NCI-H187 treated with DMSO at 0.1 percent for 48 hours (cell line): Measurements from ENCODE around the gene ZCWPW1.

Experiments
- DNase-seq: peaks from one replicate; lab custom pipeline; 2025; lab: John Stamatoyannopoulos, UW

The ZCWPW1 gene, protein sequence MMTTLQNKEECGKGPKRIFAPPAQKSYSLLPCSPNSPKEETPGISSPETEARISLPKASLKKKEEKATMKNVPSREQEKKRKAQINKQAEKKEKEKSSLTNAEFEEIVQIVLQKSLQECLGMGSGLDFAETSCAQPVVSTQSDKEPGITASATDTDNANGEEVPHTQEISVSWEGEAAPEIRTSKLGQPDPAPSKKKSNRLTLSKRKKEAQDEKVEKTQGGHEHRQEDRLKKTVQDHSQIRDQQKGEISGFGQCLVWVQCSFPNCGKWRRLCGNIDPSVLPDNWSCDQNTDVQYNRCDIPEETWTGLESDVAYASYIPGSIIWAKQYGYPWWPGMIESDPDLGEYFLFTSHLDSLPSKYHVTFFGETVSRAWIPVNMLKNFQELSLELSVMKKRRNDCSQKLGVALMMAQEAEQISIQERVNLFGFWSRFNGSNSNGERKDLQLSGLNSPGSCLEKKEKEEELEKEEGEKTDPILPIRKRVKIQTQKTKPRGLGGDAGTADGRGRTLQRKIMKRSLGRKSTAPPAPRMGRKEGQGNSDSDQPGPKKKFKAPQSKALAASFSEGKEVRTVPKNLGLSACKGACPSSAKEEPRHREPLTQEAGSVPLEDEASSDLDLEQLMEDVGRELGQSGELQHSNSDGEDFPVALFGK

DNA sequence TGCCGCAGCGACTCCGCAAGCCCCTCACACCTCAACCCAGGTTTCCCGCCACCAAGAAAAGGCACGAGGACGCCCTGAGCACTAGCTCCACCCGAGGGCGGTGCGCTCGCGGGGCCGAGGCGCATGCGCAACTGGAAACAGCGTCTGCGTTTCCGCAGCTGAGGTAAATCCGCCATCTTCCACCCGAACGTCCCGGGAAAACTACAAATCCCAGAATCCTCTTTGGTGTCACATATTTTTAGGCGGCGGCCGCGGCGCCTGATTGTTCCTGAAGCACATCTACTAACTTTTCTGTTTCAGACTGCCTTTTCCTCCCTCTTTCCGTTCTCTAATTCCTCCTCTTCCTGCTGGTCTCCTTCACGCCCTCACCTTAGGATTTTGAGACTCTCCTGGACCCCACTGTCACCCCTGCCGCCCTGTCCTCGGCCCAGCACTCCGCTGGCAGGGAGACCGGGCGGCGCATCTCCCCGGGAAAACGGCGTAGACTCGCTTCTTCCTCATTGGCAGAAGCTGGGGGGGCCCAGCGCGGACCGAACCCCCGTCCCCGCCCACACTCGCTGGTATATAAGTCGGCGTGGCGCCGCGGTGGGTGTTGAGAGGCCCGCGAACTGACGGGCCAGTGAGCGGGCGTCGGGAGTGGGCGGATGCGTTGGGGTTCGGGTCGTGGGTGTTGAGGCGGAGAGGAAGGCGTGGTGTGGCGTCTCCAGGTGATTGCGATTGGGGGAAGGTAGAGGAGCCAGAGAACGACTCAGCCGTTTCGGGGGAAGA is at the start of gene ZCWPW1:
TSS of gene ZCWPW1 (minus strand) at position 505 of the 768 bp plus-strand sequence. CDS start 8,054 bp downstream, outside the sequence.
- peak; percentile 82 for DNase-seq

DNA sequence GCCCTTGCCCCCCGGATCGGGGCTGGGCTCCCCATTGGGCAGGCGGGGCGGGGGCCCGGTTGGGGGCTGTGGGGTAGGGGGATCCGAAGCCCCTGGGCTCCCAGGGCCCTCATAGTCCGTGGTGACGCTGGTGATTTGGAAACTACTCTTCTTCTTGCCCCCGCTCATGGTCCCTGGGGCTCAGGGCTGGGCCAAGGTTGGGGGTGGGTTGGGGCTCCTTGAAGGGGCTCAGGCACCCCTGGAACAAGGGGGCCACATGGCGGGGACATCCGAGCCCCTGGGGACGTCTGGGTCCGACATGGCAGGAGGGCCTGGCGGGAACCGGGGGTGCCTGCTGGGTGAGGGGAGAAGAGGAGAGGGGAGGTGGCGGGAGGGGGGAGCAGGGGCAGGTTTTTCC is 49.4 kb upstream of the ZCWPW1 start:
- no peak for DNase-seq

DNA sequence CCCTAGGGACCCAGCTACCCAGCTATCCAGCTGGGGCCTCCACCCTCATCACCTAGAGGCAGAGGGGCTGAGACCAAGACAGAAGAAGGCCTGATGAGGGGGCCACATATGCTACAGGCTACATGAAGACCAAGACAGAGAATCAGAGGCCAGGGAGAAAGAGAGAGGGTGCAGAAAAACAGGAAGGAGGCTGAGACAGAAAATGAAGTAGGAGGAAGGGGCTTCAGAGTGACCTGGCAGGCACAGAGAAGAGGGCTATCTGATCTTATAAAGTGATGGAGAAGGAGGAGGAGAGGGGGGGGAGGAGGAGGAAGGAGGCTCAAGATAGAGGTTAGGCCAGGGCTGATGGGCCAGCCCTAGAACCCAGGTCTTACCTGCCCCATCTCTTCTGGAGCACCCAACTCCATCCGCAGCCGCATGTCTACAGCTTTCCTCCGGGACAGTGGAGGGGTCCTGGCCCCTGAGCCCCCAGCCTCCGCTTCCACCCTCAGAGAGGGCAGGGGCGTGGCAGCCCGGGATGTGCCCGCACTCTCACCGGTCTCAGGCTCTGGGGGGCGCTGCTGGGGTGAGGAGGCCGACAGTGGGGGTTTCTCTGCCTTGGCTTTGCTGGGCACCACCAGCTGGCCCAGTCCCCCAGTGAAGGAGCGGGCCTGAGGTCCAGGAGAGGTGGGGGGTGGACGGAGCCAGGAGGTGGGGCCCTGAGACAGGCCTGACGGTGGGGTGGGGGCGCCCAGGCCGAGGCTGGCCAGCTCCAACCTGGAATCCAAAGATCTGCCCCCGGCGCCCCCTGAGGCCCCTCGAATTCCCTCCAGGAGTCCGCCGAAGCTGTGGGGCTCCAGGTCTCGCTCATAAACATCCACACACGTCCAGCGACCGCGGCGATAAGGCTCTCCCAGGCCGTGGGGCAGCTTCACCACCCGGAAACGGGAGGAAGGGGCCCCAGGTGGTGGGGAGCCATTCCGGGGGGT is 48.7 kb upstream of the ZCWPW1 start:
- DNase-seq, result no peak

DNA sequence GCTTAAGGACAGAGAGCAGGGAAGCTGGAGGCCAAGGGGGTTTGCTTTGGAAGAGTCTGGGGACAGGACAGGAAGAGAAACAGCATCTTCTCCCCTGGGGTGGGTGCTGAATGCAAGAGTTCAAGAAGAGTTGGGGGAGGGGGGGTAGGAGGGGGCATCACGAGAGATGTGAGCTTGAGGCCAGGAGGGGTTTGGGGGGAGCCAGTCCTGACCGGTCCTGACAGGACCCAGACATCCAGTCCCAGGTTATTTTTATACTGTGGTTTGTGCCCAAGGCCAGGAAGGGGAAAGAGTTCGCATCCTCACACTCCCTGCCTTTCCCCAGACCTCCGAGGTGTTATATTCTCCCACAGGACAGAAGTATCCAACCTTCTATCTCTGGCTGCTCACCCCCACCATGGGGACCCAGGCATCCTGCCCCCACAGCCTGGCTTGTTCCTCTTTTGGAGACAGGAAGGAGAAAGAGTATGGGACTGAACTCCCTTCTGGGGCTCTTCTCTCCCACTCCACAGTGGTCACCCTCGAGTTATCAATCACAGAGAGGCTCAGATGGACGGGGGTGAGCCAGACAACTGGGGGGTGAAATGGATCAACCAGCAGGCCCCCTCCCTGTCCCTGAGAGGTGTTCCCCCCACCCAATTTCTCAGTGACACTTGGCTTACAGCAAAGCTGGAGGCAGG is 47.7 kb upstream of the ZCWPW1 start:
- no peak for DNase-seq

DNA sequence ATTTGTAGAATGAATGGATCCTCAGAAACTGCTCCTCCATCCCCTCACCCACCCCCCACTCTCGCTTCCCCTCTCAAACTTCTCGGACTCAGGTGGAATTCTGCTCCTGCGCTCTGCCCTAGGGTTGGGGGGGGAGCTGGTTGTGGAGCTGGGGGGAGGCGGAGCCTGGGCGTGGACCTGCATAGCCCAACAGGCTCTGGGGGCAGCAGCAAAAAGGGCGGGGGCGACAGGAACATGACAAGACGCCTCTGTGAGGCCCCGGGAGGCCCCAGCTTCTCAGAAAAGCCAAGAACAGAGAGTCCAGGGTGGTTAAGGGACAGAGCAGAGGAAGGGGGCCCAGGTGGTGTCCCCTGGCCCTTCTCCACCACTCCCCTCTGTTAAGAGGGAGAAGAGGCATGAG is 47.0 kb upstream of the ZCWPW1 start:
- DNase-seq, result no peak

DNA sequence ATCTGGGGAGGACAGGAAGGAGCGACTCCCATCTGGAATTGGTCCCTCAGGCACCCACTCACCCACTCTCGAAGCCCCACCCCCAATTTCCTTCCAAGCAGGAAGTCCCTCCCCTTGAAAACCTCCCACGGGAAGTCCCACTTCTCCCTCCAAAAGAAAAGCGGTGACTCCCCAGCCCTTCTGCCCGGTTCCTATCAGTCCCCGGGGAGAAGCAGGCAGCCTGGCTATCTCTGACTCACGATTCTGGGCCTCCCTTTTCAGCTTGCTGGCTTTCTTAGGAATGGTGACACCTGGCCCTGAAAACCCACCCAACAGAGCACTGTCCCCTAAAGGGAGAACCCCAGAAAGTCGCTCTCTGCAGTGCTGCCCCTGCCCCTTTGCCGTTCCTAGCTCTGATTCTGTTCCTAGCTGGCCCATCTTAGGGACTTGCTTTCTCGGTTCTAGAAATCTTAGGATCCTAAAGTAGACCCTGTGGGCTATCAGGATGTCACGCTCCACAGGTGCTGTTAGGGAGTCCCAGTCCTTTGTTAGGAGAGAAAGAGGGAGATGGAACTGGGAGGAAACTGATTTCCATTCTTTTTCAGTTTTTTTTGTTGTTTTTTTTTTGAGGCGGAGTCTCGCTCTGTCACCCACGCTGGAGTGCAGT is 44.5 kb upstream of the ZCWPW1 start:
- no peak for DNase-seq

DNA sequence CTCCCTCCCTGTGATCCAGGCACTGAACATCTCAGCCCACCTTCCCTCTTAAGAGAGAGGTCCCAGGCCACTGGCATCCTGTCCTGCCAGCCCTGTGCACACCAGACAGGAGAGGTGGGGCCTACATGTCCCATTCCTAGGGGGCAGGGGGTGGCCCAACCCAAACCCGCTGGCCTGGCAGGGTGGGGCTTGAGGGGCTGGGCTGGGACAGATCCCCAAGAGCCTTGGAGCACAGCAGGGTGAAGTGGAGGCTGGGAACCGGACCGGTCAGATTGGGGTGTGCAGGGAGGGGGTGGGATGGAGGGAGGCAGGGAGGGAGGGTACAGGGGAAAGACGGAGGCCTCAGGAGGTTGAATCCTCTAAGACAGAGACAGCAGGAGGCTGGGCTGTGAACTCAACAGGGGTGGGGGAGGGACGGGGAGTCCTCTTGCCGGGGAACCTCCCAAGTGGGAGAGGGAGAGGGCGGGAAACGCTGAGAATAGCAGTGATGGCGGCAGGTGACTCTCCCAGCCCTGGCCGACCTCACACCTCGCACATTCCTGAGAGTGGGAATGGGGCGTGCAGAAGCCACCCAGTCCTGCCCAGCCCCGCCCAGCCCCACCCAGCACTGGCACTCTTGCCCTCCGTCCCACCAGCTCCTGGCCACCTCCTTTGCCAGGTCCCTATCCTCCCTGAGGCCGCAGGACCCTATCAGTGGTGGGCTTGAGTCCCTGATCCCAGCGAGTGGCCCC is 43.8 kb upstream of the ZCWPW1 start:
- no peak for DNase-seq

DNA sequence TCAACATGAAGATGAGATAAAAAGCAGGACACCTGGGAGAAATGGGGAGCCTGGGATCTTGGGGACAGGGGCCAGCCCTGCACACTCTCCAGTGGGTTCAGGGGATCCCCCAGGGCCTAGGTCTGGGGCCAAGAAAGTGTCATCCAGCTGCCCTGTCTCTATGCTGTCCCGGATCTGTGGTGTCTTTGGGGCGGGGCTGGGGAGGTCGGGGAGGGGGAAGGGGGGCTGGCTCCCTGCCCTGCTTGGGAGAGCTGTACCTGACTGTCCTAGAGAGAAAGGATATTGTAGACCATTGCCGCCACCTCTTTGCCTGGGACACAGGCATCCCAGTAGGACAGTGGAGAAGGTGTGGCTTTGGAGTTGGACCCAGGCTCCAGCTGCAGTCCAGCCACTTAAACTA is 42.5 kb upstream of the ZCWPW1 start:
- DNase-seq, result no peak

DNA sequence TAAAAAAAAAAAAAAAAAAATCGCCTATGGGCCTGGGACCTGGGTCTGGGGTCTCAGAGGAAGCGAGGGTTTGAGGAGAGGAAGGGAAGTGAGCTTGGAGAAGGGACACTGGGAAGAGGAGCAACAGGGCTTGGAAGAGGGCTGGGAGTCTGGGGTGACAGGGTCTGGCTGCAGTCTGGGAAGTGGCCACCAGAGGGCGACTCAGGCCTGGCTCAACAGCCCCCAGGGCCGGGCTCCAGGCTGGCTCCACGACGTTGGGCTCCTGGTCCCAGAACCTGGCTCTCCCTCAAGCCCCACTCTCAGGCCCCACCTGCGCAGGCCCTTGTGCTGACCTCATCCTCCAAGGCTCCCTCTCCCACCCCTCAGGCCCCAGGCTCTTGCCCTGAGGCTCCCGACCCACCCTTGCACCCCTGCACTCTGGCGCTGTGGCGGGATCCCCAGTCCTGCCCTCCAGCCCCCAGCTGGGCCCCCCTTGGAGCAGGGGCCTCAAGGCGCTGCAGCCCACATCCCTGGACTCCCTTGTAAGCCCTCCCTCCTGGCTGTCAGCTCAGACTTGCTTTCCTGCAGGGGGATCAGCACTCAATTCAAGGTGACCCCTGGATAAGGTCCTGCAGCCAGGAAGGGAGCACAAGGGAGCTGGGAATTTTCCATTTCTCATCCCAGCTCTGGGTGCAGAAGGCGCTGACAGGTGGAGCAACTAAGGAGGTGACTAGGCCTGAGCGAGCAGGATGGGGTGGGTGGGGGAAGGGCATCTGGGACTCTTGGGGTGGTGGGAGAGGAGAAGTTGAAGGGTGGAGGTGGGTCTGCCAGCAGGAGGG is 40.9 kb upstream of the ZCWPW1 start:
- DNase-seq, result peak; percentile 29

DNA sequence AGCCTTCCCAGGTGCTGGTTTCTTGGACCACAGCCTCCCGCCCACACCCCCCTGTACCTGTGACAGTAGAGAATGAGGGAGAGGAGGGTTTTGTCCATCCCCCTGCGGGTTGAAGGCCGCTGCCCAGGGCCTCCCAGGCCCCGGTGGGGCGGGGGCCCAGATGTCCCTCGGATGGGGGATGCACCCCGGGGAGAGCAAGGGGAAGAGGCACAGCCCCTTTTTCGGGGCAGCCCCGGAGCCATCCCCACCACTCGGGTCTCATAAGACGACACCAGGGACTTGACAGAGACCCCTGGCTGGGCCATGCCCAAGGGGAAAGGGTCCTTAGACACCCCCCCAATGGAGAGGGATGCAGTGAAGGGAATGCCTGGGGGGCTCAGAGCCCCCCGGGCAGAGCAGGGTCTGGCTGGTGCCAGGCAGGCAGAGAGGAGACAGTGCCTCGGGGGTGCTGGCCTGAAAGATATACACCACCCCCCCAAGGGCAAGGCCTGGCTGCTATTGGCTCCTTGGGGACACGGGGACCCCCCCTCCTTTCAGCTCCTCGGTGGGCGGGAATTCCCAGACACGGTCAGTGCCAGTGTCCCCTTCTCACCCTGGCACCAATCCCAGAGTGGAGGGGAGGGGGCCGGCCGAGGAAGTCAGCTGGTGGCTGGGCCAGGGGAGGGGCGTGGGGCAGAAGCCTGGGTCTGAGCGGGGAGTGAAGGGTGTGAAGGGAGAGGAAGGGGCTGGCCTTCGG is 39.3 kb upstream of the ZCWPW1 start:
- DNase-seq, result no peak

DNA sequence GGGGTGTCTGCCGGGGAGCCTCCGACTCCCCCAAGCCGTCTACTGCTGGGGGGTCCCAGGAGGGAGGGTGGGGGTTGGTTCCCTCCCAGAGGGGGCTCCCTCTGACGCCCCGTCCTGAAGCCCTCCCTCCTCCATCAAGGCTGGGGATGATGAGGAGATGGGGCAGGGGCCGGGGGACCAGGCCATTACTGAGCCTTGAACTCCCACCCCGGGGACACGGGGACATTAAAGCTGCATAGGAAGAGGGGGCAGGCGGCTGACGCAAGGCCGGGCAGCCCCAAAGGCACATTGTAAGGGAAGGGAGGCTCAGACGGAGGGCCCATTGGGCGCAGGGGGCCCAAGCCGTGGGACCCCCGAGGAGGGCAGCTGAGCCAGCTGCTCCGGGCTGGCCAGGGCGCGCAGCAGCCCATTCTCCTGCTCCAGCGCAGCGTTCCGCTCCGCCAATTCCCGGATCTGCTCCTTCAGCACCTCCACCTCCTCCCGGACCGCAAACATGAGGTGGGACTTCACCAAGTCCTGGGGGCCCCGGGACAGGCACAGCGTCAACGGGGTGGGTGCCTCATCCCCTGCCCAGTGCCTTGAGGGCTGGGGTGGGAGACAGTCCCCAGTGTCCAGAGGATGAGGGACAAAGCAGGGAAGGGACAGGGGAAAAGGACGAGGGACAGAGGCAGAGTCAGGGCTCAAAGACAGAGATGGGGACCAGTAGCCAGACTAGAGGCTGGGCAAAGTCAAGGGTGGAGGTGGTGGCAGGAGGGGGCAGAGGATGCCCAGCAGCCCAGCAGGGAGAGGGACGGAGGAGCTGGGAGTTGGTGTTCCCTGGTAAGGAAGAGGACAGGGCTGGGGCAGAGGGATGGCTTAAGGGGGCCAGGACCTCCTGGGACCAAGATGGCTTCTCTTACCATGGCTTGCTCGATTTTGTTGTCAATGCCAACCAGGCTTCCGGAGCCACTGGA is 38.4 kb upstream of the ZCWPW1 start:
- DNase-seq, result no peak

DNA sequence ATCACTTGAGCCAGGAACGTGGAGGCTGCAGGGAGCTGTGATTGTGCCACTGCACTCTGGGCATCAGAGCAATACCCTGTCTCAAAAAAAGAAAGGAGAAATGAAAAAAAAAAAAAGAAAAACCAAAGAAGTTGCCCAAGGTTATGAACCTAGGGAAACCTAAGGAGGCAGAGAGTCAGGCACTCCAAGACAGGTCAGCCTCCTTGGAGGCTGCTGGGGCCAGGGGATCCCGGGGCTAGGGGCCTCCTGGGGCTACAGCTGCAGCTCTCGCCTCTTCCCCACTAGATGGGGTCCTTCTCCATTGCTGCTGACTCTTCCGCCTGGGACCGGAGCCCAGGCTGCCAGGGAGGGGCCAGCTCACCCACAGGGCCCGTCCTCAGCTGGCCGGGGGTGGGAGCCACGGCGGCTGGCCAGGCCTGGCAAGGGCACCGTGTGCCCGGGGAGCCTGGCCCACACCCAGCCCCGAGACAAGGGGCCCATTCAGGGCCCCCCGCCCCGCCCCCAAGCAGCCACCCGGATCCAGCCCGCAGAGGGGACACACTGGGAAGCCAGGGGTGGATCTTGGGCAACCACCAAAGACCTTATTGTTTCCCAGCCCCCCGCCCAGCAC is 37.3 kb upstream of the ZCWPW1 start:
- DNase-seq, result no peak

DNA sequence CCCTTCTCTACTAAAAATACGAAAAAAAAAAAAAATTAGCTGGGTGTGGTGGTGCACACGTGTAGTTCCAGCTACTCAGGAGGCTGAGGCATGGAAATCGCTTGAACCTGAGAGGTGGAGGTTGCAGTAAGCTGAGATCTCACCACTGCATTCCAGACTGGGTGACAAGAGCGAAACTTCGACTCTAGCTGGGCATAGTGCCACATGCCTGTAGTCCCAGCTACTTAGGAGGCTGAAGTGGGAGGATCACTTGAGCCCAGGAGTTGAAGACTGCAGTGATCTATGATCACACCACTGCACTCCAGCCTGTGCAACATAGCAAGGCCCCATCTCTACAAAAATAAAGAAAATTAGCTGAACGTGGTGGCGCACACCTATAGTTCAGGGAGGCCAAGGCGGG is 36.8 kb upstream of the ZCWPW1 start:
- no peak for DNase-seq

DNA sequence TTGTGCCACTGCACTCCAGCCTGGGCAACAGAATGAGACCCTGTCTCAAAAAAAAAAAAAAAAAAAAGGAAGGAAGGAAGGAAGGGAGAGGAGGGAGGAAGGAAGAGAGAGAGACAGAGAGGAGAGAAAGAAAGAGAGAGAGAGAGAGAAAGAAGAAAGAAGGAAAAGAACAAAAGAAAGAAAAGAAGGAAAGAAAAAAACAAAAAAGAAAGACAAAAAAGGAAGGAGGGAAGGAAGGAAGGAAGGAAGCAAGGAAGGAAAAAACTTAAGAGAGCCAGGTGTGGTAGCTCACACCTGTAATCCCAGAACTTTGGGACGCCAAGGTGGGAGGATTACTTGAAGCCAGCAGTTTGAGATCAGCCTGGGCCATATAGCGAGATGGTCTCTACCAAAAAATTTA is 36.3 kb upstream of the ZCWPW1 start:
- DNase-seq, result no peak

DNA sequence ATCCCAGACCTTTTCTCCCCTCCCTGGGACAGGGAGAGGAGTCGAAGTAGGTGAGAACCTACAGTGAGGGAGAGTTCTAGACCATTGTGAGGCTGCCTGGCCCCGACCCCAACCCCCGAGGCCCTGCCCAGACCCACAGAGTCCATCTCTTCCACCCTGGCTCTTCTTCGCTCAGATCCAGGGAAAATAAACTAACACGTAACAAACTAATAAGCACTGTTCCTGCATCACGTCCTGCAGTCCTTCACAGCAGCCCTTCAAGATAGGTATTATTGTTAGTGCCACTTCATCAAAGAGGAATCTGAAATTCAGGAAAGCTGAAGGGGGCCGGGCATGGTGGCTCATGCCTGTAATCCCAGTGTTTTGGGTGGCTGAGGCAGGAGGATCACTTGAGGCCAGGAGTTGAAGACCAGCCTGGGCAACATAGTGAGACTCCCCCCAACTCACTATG is 35.7 kb upstream of the ZCWPW1 start, which contains the start of gene SPACDR:
TSS of gene SPACDR (minus strand) at position 51 of the 451 bp plus-strand sequence. CDS start 235 bp downstream, outside the sequence.
- DNase-seq, result no peak

DNA sequence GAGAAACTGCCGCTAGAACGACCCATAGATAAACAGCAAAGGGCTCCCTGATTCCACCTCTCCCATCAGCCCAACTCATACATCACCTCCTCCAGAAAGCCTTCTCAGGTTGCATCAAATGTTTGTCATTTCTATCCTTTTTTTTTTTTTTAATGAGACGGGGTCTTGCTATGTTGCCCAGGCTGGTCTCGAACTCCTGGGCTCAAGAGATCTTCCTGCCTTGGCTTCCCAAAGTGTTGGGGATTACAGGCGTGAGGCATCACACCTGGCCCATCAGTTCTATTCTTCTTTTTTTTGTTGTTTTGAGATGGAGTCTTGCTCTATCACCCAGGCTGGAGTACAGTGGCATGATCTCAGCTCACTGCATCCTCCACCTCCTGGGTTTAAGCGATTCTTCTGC is 28.5 kb upstream of the ZCWPW1 start:
- no peak for DNase-seq
